ENCODE data around the gene SNX32.
A peak's percentile ranks its signal among the peaks of the same experiment; 100 is the strongest.

SNX32 gene

DNA sequence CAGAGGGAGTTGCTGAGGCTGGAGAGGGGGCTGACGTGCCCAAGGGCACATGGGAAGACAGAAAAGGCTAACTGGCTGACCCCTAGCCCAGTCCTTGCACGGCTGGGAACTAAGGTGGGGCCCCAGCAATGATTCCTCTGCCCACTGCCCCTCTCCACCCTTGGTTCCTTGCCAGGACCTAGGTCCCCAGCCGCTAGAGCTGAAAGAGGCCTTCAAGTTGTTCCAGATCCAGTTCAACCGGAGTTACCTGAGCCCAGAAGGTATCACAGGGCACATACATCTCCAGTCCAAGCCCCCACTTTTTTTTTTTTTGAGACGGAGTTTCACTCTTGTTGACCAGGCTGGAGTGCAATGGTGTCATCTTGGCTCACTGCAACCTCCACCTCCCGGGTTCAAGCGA lies 46.3 kb downstream of the SNX32 start:
- TF ChIP-seq, protein P1, sequence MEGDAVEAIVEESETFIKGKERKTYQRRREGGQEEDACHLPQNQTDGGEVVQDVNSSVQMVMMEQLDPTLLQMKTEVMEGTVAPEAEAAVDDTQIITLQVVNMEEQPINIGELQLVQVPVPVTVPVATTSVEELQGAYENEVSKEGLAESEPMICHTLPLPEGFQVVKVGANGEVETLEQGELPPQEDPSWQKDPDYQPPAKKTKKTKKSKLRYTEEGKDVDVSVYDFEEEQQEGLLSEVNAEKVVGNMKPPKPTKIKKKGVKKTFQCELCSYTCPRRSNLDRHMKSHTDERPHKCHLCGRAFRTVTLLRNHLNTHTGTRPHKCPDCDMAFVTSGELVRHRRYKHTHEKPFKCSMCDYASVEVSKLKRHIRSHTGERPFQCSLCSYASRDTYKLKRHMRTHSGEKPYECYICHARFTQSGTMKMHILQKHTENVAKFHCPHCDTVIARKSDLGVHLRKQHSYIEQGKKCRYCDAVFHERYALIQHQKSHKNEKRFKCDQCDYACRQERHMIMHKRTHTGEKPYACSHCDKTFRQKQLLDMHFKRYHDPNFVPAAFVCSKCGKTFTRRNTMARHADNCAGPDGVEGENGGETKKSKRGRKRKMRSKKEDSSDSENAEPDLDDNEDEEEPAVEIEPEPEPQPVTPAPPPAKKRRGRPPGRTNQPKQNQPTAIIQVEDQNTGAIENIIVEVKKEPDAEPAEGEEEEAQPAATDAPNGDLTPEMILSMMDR (IDR thresholded peaks at IDR 0.05; ENCODE audit: low read depth, low read length, missing control alignments), result no peak
- no peak for DNase-seq (ENCODE audit: extremely low read depth, low read depth)
- no peak overlapping the region for H3K4me3 ChIP-seq (replicated peaks; ENCODE audit: low read depth, low read length)

DNA sequence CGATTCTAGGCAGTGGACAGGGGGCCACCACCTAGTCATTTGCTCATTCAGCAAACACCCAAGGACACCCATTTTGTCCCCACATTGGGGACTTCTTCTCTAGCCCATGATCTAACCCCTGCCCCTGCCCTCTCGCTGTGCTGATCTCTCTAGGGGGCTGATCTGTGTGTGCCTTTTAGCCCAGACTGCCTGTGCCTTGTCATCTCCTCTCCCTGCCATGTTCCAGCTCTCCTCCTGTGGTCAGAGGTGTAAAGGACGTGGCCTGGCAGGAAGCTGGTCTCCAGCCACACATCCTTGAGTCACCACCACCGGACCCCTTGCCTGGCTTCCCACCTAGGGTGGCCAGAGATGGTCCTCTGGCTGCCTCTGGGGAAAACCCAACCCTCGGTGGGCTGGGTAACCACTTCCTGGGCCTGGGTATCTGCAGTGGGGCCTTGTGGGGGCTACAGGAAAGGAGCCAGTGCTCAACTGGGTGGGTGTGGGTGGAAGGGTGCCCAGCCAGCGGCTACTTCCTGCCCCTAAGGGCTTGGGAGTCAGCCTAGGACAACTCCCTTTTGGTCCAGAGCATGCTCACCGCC lies 47.2 kb downstream of the SNX32 start:
- H3K4me3 ChIP-seq (replicated peaks; ENCODE audit: low read depth, low read length), result no peak overlapping the region
- TF ChIP-seq, protein P1 (IDR thresholded peaks at IDR 0.05; ENCODE audit: low read depth, low read length, missing control alignments), result no peak
- DNase-seq (ENCODE audit: extremely low read depth, low read depth), result no peak

DNA sequence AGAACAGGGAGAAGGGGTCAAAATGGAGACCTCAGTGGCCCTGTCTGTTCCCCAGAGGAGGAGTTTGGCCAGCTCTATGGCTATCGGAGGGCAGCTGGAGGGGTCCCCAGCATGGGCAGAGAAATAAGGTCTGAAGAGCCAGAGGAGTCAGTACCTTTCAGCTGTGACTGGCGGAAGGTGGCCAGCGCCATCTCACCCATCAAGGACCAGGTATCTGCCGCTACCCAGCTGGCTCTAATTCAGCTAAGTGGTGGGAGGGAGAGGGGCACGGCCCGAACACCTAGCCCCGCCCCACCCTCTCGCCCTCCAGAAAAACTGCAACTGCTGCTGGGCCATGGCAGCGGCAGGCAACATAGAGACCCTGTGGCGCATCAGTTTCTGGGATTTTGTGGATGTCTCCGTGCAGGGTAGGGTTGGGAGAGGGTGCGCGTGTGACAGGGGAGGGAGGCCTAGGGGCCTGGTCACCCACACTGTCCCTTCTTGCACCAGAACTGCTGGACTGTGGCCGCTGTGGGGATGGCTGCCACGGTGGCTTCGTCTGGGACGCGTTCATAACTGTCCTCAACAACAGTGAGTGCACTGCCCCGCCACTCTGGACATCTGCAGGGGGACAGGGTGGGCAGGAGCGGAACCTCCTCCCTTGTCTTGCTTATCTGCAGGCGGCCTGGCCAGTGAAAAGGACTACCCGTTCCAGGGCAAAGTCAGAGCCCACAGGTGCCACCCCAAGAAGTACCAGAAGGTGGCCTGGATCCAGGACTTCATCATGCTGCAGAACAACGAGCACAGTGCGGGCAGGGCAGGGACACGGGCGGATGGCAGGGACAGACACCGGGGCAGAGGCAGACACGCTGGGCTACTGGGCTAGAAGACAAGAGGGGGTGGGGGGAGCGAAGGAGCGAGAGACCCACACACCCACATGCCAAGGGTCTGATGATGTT lies 48.6 kb downstream of the SNX32 start:
- H3K4me3 ChIP-seq (replicated peaks; ENCODE audit: low read depth, low read length), result no peak overlapping the region
- TF ChIP-seq, protein P1 (IDR thresholded peaks at IDR 0.05; ENCODE audit: low read depth, low read length, missing control alignments), result no peak
- DNase-seq (ENCODE audit: extremely low read depth, low read depth), result no peak

DNA sequence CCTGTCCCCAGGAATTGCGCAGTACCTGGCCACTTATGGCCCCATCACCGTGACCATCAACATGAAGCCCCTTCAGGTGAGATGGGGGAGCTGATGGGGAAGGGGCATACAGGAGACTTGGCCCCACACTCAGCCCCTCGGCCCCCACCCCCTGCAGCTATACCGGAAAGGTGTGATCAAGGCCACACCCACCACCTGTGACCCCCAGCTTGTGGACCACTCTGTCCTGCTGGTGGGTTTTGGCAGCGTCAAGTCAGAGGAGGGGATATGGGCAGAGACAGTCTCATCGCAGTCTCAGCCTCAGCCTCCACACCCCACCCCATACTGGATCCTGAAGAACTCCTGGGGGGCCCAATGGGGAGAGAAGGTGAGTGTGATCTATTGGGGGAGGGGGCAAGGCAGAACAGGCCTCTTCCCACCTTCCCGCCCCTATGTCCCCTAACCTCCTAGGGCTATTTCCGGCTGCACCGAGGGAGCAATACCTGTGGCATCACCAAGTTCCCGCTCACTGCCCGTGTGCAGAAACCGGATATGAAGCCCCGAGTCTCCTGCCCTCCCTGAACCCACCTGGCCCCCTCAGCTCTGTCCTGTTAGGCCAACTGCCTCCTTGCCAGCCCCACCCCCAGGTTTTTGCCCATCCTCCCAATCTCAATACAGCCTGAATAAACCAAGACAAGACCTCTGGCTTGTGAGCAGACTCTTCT lies 49.4 kb downstream of the SNX32 start:
- no peak overlapping the region for H3K4me3 ChIP-seq (replicated peaks; ENCODE audit: low read depth, low read length)
- DNase-seq (ENCODE audit: extremely low read depth, low read depth), result no peak
- TF ChIP-seq, protein P1 (IDR thresholded peaks at IDR 0.05; ENCODE audit: low read depth, low read length, missing control alignments), result no peak

DNA sequence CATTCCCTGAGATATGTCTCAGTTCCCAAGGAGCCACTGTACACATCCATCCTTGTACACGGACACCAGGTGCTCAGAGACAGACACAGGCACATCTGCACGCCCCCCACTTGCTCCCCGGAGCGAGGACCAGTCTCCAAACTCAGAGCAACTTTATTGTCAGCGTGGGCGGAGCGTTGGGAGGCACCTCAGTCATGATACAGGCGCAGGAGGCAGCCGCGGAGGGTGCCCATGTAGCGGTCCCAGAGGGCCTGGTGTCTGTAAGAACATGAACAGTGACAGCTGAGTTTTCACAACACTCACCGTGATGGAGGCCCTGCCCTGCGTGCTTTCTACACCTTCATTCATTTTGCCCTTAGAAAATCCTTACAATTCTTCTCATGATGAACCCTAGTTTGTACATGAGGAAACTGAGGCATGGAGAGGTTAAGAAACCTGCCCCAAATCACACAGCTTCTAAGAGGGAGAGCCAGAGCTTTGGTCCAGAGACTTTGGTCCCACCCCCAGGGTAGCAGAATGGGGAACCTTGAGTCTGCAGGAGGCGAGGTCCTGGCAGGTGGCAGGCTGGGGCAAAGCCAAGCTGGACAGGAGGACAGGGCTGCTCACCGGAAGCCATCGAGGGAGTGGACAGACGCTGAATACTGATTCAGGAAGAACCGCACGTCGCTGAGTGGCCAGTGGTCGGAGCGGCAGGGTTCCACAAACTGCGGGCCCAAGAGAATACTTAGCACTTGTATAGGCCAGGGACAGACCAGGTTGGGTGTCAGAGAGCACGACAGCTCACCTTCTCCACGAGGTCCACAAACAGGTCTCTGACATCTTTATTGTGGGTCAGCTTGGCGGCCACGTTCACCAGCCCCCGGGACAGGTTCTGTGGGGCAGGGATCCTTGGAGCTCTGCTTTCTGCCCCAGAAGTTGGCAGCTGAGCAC lies 50.3 kb downstream of the SNX32 start:
- H3K4me3 ChIP-seq (replicated peaks; ENCODE audit: low read depth, low read length), result no peak overlapping the region
- TF ChIP-seq, protein P1 (IDR thresholded peaks at IDR 0.05; ENCODE audit: low read depth, low read length, missing control alignments), result no peak
- no peak for DNase-seq (ENCODE audit: extremely low read depth, low read depth)

DNA sequence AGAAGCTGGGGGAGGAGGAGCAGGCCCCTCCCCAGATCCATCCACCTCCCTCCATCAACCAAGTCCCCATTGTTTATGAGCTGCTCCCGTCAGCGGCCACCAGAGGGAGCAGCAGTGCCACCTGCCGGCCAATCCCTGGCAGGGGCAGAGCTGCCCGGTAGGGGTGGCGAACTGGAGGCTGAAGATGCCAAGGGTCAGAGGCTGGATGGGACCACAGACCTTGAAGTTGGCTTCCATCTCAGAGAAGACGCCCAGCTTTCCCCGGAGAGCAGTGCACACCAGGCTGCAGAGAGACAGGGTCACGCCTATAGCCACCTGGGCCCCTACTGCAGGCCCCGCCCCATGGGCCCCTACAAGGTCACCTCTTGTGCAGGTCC lies 50.9 kb downstream of the SNX32 start:
- DNase-seq (ENCODE audit: extremely low read depth, low read depth), result no peak
- H3K4me3 ChIP-seq (replicated peaks; ENCODE audit: low read depth, low read length), result no peak overlapping the region
- TF ChIP-seq, protein P1 (IDR thresholded peaks at IDR 0.05; ENCODE audit: low read depth, low read length, missing control alignments), result peak; percentile 100
